Activated CD4-positive, alpha-beta T cell treated with anti-CD3 and anti-CD28 coated beads, Interleukin-2, amount 10 ng/mL, durations not matched to agents 24 days and 14 days (primary cell): ENCODE results near the gene ARSD. TPM values are rescaled to one million over a fixed set of nuclear protein-coding genes. Genes with fewer than 3 reads are reported as not detected.
"Not testable (repeated sequence)": the region's sequence is repeated elsewhere in the genome, so short reads cannot be mapped to it uniquely, and the experiment has no call there.

Experiments used
- DNase-seq: peaks from one replicate; pipeline ENCODE4 v3.0.0; 2022
- H3K27ac Mint-ChIP-seq: one replicate; pipeline ENCODE4 v1.8.0; 2022; ENCODE audit warnings: mild to moderate bottlenecking, mixed read lengths
- H3K27me3 Mint-ChIP-seq: one replicate; pipeline ENCODE4 v1.8.0; 2022; ENCODE audit warnings: mixed read lengths
- H3K36me3 Mint-ChIP-seq: one replicate; pipeline ENCODE4 v1.8.0; 2022; ENCODE audit warnings: low read depth, mild to moderate bottlenecking, mixed read lengths
- H3K4me1 Mint-ChIP-seq: one replicate; pipeline ENCODE4 v1.8.0; 2021; ENCODE audit warnings: mixed read lengths
- H3K4me3 Mint-ChIP-seq: one replicate; pipeline ENCODE4 v1.8.0; 2022; ENCODE audit warnings: mild to moderate bottlenecking, moderate library complexity, mixed read lengths
- H3K9me3 Mint-ChIP-seq: one replicate; pipeline ENCODE4 v1.8.0; 2021; ENCODE audit warnings: mixed read lengths
- intact Hi-C: fragments of 100-400 bp; cut with micrococcal nuclease; formaldehyde crosslinking; loops from one replicate; pipeline ENCODE4 v1.15.1; 2023
- total RNA-seq: library from RNA; stranded (reverse); gene quantifications from 2 replicates; pipeline ENCODE4 v1.2.3, GENCODE V29; 2022

Gene ARSD
- total RNA-seq, 1 donor from 2014 or later = 1.2 TPM

DNA sequence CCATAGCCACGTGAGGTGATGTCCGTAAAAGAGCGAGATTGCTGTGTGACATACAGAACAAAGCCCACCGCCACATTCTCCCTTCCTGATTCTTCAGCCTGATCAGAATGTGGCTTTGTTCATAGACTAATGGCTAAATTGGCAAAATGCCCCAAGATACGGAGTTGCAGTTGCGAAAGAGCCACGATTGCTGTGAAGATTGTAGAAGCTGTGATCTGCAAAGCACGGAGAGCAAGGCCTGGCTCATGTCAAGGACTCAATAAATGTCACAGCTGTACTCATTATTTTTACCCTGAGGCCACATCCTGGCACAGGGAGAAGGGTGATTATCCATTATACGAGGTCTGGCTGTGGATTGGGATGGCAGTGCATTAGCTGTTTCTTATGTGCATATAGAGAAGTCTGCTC is 34.2 kb downstream of the ARSD start:
- H3K36me3 Mint-ChIP-seq = no peaks in the 10 kb centered on the region
- no peaks in the 10 kb centered on the region for H3K27me3 Mint-ChIP-seq
- H3K4me3 Mint-ChIP-seq = no peak overlapping the region
- no peaks in the 10 kb centered on the region for H3K9me3 Mint-ChIP-seq
- no peak for DNase-seq
- no peak overlapping the region for H3K27ac Mint-ChIP-seq
- peaks cover 8% of the 10 kb centered on the region for H3K4me1 Mint-ChIP-seq
- intact Hi-C loops = no loop called here

DNA sequence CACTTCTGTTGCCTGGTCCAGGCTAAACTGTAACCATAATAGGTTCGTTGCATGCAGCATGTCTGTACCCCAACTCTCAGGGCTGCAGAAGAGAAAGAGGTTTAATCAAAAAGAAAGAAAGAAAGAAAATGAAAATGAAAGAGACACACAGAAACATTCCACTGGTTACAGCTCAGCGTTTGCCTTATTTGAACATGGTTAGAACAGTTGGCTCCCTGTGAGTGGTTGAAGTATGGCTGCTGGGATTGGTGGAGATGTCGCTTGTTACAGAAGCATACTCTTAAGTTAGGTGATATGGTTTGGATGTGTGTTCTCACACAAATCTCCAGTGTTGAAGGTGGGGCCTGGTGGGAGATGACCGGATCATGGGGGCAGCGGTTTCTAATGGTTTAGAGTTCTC is 36.3 kb downstream of the ARSD start:
- Mint-ChIP-seq H3K4me3 (no peak overlapping the region), H3K36me3 (no peaks in the 10 kb centered on the region), H3K27ac (no peak overlapping the region), H3K9me3 (no peaks in the 10 kb centered on the region), H3K4me1 (peaks cover 14% of the 10 kb centered on the region), H3K27me3 (no peaks in the 10 kb centered on the region)
- no peak for DNase-seq
- intact Hi-C loops = no loop called here

DNA sequence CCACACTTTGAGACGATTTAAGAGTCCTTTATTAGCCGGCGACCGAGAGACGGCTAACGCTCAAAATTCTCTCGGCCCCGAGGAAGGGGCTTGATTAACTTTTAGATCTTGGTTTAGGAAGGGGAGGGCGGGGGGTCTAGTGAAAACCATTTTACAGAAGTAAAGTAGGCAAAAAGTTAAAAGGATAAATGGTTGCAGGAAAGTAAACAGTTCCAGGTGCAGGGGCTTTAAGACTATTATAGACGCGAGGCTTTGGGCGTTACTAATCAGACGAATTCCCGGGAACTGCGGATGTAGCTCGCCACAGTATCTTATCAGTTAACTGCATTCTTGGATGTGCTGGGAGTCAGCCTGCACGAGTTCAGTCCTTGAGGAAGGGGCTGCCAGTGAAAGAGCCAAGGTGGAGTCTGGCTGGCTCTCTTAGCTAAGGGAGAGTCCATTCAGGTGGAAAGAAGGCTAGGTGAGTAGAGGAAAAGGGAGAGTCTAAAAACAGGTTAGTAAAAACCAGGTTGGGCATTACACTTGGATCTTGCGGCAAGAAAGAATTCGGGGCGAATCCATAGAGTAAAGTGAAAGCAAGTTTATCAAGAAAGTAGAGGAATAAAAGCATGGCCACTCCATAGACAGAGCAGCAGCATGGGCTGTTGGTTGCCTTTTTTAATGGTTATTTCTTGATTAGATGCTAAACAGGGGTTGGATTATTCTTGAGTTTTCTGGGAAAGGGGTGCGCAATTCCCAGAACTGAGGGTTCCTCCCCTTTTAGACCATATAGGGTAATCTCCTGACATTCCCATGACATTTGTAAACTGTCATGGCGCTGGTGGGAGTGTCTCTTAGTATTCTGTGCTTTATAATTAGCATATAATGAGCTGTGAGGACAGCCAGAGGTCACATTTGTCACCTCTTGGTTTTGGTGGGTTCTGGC is 38.3 kb downstream of the ARSD start:
- H3K4me3 Mint-ChIP-seq, H3K36me3 Mint-ChIP-seq, H3K4me1 Mint-ChIP-seq, DNase-seq, H3K9me3 Mint-ChIP-seq, intact Hi-C loops, H3K27ac Mint-ChIP-seq, H3K27me3 Mint-ChIP-seq: not testable (repeated sequence)

DNA sequence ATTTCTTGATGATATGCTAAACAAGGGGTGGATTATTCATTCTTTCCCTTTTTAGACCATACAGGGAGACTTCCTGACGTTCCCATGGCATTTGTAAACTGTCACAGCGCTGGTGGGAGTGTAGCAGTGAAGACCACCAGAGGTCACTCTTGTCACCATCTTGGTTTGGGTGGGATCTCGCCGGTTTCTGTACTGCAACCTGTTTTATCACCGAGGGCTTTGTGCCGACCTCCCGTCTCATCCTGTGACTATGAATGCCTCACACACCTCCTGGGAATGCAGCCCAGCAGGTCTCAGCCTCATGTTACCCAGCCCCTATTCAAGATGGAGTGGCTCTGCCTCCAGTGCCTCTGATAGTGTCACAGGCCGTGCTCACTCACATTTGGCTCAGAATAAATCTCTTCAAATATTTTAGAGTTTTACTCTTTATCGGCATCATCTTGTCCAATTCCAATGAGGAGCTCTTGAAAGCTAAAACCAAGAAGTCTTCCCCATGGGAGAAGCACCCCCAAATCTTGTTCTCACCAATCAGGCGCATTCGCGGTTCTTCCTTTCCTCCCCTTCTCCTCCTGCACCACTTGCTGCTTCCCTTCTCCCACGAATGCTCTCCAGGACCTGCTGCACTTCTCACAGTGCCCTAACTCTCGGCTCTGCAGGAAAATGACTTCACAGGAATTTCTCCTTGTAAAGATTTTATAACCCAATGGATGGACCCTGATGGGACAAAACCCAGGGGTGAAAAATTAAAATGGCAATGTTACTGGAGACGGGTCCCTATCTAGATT is 39.2 kb downstream of the ARSD start:
- H3K36me3 Mint-ChIP-seq, H3K27ac Mint-ChIP-seq: not testable (repeated sequence)

DNA sequence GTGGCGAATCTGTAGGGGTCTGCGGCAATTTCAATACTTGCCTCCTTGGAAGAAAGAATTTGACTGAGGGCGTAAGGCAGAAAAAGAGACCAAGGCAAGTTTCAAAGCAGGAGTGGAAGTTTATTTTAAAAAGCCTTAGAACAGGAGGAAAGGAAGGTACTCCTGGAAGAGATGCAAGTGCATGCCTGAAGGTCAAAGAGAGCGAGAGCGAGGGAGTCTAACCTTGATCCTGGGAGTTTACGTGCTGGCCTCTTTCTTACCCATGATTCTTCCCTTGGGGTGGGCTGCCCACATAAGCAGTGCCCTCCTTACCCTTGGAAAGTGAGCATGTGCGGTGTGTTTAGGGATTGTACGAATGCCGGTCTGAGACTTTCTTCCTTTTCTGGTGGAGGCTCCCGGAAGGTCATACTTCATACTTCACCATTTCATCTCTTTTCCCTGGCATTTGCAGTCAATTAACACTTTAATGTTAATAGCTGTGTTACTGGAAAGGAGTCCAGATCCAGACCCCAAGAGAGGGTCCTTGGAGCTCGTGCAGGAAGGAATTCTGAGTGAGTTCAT is 40.0 kb downstream of the ARSD start:
- no peak for DNase-seq
- Mint-ChIP-seq H3K9me3 (no peaks in the 10 kb centered on the region), H3K27me3 (no peaks in the 10 kb centered on the region), H3K4me1 (peaks cover 10% of the 10 kb centered on the region), H3K27ac (no peak overlapping the region), H3K36me3 (no peaks in the 10 kb centered on the region), H3K4me3 (peak overlapping the region; percentile 81)
- intact Hi-C loops = no loop called here

More for the DNA sequence above, 39.2 kb downstream of the ARSD start:
- H3K27me3 Mint-ChIP-seq, DNase-seq, H3K4me1 Mint-ChIP-seq, H3K9me3 Mint-ChIP-seq, intact Hi-C loops: not testable (repeated sequence)
- H3K4me3 Mint-ChIP-seq = peak overlapping the region; percentile 81

DNA sequence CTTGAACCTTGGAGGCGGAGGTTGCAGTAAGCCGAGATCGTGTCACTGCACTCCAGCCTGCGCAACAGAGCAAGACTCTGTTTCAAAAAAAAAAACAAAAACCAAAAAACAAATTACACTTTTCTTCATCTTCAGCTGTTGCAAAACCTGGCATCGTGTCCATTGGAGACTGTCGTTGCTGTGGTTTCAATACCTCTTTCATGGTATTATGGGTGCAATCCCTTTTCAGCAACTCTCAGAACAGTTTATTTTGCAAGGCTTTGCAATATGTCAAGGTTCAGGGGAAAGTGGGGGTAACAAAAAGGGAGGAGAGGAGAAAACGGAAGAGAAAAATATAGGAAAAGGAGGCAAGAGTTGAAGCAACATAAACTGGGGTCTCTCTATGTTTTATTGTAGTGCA is 40.8 kb downstream of the ARSD start:
- no peak for DNase-seq
- no peaks in the 10 kb centered on the region for H3K36me3 Mint-ChIP-seq
- no peak overlapping the region for H3K27ac Mint-ChIP-seq
- H3K4me1 Mint-ChIP-seq = peaks cover 10% of the 10 kb centered on the region
- intact Hi-C loops = no loop called here
- H3K27me3 Mint-ChIP-seq = no peaks in the 10 kb centered on the region
- no peak overlapping the region for H3K4me3 Mint-ChIP-seq
- H3K9me3 Mint-ChIP-seq = no peaks in the 10 kb centered on the region

DNA sequence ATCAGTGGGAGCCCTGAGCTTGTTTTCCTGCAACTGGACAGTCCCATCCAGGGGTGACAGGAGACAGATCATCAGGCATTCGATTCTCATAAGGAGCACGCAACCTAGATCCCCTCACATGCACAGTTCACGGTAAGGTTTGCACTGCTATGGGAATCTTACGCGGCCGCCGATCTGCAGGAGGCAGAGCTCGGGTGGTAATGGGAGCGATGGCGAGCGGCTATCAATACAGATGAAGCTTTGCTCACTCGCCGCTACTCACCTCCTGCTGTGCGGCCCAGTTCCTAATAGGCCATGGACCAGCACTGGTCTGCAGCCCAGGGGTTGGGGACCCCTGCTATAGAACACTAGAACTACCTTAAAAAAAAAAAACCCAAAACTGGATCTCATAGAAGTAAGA is 45.4 kb downstream of the ARSD start:
- Mint-ChIP-seq H3K27me3 (peaks cover 2% of the 10 kb centered on the region), H3K36me3 (no peaks in the 10 kb centered on the region), H3K9me3 (no peaks in the 10 kb centered on the region), H3K27ac (no peak overlapping the region), H3K4me1 (no peaks in the 10 kb centered on the region), H3K4me3 (no peak overlapping the region)
- DNase-seq = no peak
- intact Hi-C loops = no loop called here

DNA sequence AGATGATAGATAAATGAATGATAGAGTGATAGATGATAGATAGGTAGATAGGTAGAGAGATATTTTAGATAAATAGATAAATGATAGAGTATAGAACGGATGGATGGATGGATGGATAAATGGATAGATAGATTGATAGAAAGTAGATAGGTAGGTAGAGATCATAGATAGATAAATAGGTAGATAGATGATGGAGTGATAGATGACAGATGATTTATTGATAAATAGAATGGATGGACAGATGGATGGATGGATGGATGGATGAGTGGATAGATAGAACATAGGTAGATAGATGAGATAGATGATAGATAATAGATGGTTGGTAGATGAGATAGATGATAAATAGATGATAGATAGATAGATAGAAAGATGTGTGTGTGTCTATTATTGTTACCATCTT is 49.5 kb downstream of the ARSD start:
- DNase-seq = no peak
- H3K27ac Mint-ChIP-seq = no peak overlapping the region
- peaks cover 2% of the 10 kb centered on the region for H3K27me3 Mint-ChIP-seq
- H3K36me3 Mint-ChIP-seq = no peaks in the 10 kb centered on the region
- H3K4me1 Mint-ChIP-seq = no peaks in the 10 kb centered on the region
- H3K4me3 Mint-ChIP-seq = no peak overlapping the region
- intact Hi-C loops = no loop called here
- H3K9me3 Mint-ChIP-seq = no peaks in the 10 kb centered on the region

DNA sequence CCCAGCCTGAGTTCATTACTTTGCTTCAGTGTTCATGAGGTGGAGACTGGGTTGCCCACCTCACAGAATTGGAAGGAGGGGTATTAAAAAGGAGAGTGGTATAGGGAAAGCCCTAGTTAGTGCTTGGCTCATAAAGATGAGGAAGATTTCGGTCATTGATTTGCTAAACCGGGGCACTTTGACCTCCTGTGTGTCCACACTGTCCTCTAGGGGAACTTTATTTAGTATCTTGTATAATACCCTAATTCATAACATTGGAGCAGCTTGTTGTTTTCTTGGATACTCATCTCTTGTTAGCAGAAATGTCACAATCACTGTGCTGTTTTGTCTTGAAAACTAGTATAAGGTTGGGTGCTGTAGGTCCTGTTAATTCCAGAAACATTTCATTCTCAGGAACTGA is 50.6 kb downstream of the ARSD start:
- no peaks in the 10 kb centered on the region for H3K36me3 Mint-ChIP-seq
- no peak overlapping the region for H3K27ac Mint-ChIP-seq
- H3K4me3 Mint-ChIP-seq = no peak overlapping the region
- DNase-seq = no peak
- no peaks in the 10 kb centered on the region for H3K4me1 Mint-ChIP-seq
- H3K9me3 Mint-ChIP-seq = no peaks in the 10 kb centered on the region
- intact Hi-C loops = no loop called here
- peaks cover 2% of the 10 kb centered on the region for H3K27me3 Mint-ChIP-seq

DNA sequence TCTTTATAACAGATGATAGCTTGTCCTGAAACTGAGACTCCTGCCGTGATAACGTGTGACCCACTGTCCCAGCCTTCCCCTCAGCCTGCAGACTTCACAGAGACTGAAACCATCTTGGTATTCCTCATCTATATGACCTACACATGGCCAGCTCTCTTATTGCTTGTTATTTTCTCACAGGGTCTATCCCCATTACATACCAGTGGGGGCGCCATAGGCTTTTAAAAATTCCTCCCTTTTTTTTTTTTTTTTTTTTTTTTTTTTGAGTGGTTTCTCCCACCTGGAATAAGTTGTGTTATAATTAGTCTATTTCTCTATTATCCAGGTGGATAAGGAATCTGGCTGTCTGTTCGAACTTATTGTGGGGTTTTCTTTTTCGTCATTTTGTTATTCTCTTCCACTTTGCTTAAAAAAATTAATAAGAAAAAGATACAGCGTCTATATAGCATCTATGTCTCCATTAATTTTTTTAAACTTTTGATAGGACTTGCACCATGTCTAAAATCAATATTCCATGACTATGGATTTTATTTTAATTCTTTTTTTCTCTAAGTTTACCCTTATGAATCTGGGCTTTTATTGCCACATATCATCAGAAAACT is 53.2 kb downstream of the ARSD start:
- H3K36me3 Mint-ChIP-seq = no peaks in the 10 kb centered on the region
- DNase-seq = no peak
- H3K4me3 Mint-ChIP-seq = no peak overlapping the region
- no peak overlapping the region for H3K27ac Mint-ChIP-seq
- H3K27me3 Mint-ChIP-seq = peaks cover 5% of the 10 kb centered on the region
- H3K9me3 Mint-ChIP-seq = no peaks in the 10 kb centered on the region
- intact Hi-C loops = no loop called here
- H3K4me1 Mint-ChIP-seq = no peaks in the 10 kb centered on the region

DNA sequence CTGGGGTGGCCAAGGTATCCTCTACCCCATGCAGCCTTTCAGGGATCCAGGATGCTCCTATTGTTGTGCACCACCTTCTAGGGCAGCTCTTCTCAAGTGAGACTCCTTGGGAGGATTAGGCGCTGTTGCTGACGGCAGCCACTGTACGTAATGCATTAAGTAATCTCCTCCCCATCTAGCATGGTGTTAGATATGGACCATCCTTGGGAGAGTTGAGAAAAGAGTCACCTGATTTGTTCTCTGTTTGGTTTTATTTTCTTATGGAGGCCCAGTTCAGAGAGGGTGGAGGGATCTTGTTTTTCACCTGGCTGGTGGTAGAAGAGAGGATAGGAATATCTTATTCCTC is 54.0 kb downstream of the ARSD start:
- intact Hi-C loops = no loop called here
- H3K4me3 Mint-ChIP-seq = no peak overlapping the region
- H3K36me3 Mint-ChIP-seq = no peaks in the 10 kb centered on the region
- no peaks in the 10 kb centered on the region for H3K9me3 Mint-ChIP-seq
- no peak for DNase-seq
- H3K27me3 Mint-ChIP-seq = peaks cover 5% of the 10 kb centered on the region
- no peaks in the 10 kb centered on the region for H3K4me1 Mint-ChIP-seq
- H3K27ac Mint-ChIP-seq = no peak overlapping the region

DNA sequence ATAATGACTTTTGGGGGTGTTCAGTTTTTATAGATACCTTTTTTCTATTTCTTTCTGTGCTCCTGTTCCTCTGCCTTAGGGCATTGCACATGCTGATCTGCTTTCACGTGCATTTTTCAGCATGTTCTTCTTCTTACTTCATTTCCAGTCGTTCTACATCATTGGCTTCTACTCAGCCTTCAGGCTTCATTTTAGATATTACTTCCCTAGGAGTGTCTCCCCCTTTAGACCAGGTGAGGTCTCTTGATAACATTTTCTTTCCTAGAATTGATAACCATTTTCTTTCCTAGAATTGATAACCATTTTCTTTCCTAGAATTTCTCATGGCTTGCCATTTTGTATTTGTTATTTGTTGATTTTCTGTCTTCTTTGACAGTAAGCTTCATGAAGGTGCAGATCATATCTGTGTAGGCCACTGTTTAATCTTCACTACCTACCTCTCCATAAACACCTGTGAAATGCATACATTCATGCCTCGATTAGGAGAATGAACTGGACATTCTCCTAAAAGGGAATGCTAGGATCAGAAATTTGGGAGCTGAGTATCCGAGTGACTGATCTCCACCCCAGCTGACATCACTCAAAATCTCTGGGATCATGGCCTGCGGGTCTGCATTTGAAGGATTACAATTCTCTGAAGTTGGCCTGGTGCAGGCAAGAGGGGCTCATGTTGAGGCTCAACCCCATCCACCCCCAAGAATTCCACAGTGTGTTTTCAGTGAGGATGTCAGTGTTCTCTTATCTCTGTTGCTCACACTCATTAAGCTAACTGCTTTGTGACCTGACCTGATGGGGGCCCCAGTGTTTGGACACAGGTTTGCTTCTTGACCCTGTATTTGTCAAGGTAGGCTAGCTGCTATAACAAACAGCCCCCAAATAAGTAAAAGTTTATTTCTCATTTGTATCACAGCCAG is 54.7 kb downstream of the ARSD start:
- intact Hi-C loops = no loop called here

DNA sequence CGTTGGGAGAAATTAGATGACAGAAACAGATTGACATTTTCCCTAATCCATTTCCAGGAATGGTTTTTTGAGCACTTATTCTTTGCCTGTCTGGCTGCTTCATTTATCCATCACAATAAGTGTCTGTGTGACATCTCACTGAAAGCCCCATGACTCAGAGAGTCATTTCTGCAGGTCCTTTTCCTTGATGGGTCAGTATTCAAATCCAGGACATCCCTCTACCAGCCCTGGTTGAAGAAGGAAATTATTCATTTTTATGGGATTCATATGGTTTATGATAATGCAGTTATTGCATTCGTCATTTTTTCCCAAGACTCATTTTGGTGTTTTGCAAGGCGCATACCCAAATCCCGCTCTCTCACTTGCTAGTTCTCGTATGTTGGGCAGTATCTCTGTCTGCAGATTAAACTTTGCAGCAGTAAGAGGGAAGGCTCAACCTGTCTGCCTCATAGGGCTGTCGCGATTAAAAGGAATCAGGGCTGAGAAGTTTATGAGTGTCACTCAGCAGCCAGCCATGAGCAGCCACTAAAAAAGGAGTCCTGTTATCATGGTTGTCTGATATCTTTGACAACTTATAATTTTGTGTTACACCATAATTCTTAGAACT is 56.4 kb downstream of the ARSD start:
- Mint-ChIP-seq H3K9me3 (no peaks in the 10 kb centered on the region), H3K27ac (no peak overlapping the region), H3K4me1 (no peaks in the 10 kb centered on the region), H3K27me3 (peaks cover 3% of the 10 kb centered on the region), H3K36me3 (no peaks in the 10 kb centered on the region), H3K4me3 (no peak overlapping the region)
- intact Hi-C loops = no loop called here
- DNase-seq = no peak

More for the DNA sequence above, 54.7 kb downstream of the ARSD start:
- no peak for DNase-seq
- H3K4me1 Mint-ChIP-seq = no peaks in the 10 kb centered on the region
- H3K27ac Mint-ChIP-seq = no peak overlapping the region
- peaks cover 3% of the 10 kb centered on the region for H3K27me3 Mint-ChIP-seq
- no peaks in the 10 kb centered on the region for H3K9me3 Mint-ChIP-seq
- H3K4me3 Mint-ChIP-seq = no peak overlapping the region
- H3K36me3 Mint-ChIP-seq = no peaks in the 10 kb centered on the region
